Testis (tissue), 3 donors: ENCODE measurements around the gene AADAT. TPM values are rescaled to one million over a fixed set of nuclear protein-coding genes. Genes with fewer than 3 reads are reported as not detected.

Source experiments
- DNase-seq: peaks from one replicate; pipeline ENCODE4 v3.0.0-alpha.2; 2019
- H3K27ac ChIP-seq, 2 donors: fragments of 200-600 bp; sonication (generic); one replicate each; pipeline ENCODE4 v1.5.1; 2019
- H3K27me3 ChIP-seq: fragments of 200-600 bp; sonication (generic); one replicate; pipeline ENCODE4 v1.5.1; 2019
- H3K36me3 ChIP-seq: fragments of 200-600 bp; sonication (generic); one replicate; pipeline ENCODE4 v1.5.1; 2017; ENCODE audit warnings: low read depth; ENCODE audit errors: missing control alignments
- H3K4me1 ChIP-seq: fragments of 200-600 bp; sonication (generic); one replicate; pipeline ENCODE4 v1.5.1; 2019
- H3K4me3 ChIP-seq, 2 donors: fragments of 200-600 bp; sonication (generic); one replicate each; pipeline ENCODE4 v1.5.1; 2017 to 2019
- H3K9me3 ChIP-seq: fragments of 200-600 bp; sonication (generic); one replicate; pipeline ENCODE4 v1.5.1; 2017
- POLR2A ChIP-seq: fragments of 450-650 bp; IDR thresholded peaks from one replicate; pipeline ENCODE4 v1.6.1; 2017; ENCODE audit warnings: antibody characterized with exemption, mild to moderate bottlenecking, moderate library complexity
- WGBS, 2 donors: methylation state at CpG; one replicate each; pipeline ENCODE4 v1.1.5; 2018; 5-methylcytosine and 5-hydroxymethylcytosine counted together
- intact Hi-C: fragments of 100-400 bp; cut with DNase I; formaldehyde crosslinking; loops from one replicate; pipeline ENCODE4 v1.15.1; 2023; ENCODE audit warnings: low total_unique reads
- polyA plus RNA-seq: library from polyadenylated mRNA; stranded (reverse); fragments of 350-450 nt; fragmentation: Illumina TruSeq; extraction: RNeasy Lipid Tissue Mini Kit (QIAGEN cat#74804); gene quantifications from one replicate; pipeline ENCODE4 v1.2.3, GENCODE V29; 2014; ENCODE audit warnings: low read depth, low replicate concordance; ENCODE audit not compliant: insufficient read depth
- total RNA-seq, 2 donors: library from RNA; depleted of rRNA; stranded (reverse); fragments of >200 nt; gene quantifications; one replicate each; pipeline ENCODE4 v1.2.3, GENCODE V29; 2016
- TF ChIP-seq, protein P1 (sequence below), 3 experiments: fragments of 450-650 bp in 2 of 3; fragments of 200-600 bp in 1 of 3; sonication (generic) in 1 of 3; IDR thresholded peaks; one replicate each; pipeline ENCODE4 v1.5.1; 2016 to 2019; ENCODE audit warnings: antibody characterized with exemption in 3 of 3, mild to moderate bottlenecking in 2 of 3, moderate library complexity in 1 of 3

AADAT gene
- total and polyA plus RNA-seq, 3 donors from 2014 or later: 9.3 to 29.4 (median 10.7) TPM

DNA sequence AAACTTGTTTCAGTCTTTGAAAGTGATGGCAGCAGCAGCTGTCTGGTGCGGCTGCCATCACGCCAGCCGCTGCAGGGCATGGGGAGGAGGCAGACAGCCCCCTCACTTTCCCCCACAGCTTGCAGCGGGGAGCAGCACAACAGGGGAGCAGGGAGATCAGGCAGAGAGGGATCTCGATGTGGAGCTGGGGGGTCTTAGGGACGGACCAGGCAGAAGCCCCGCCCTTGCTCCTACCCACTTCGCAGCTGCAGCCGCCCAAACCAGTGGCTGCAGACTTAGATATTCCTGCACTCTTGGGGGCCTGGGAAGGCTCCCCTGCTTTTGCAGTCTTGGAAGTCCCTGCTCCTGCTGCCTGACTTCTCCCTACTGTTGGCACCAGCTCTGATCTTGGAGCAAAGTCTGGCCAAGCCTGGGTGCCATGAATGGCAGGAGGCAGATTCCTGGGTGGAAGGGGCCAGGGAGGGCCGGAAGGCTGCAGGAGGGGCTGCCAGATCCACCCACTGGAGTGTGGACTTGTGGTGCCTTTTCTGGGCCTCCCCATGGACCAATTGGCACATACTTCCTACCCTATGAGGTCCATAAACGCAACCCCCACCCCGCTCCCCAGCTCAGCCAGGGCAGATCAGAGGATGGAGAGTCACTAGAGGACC, 49.6 kb downstream of the AADAT start:
- intact Hi-C loops: no loop called here
- no peak for DNase-seq
- 74 to 78% methylated on average over 12 of the region's 12 CpGs for WGBS, 2 donors

GRCh38 chr4:170038769-170039168, 51.0 kb downstream of the AADAT start:
- H3K4me1 ChIP-seq: no peaks in the 10 kb centered on the region
- no peaks in the 10 kb centered on the region for H3K27me3 ChIP-seq
- intact Hi-C loops: no loop called here
- no peaks in the 10 kb centered on the region for H3K9me3 ChIP-seq
- WGBS, 2 donors: 51 to 61% methylated on average over 4 of the region's 4 CpGs
- no peak for DNase-seq
- no peak overlapping the region for H3K27ac ChIP-seq
- TF ChIP-seq, protein P1, sequence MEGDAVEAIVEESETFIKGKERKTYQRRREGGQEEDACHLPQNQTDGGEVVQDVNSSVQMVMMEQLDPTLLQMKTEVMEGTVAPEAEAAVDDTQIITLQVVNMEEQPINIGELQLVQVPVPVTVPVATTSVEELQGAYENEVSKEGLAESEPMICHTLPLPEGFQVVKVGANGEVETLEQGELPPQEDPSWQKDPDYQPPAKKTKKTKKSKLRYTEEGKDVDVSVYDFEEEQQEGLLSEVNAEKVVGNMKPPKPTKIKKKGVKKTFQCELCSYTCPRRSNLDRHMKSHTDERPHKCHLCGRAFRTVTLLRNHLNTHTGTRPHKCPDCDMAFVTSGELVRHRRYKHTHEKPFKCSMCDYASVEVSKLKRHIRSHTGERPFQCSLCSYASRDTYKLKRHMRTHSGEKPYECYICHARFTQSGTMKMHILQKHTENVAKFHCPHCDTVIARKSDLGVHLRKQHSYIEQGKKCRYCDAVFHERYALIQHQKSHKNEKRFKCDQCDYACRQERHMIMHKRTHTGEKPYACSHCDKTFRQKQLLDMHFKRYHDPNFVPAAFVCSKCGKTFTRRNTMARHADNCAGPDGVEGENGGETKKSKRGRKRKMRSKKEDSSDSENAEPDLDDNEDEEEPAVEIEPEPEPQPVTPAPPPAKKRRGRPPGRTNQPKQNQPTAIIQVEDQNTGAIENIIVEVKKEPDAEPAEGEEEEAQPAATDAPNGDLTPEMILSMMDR (IDR thresholded peaks at IDR 0.05): no peak
- no peak for TF ChIP-seq POLR2A
- H3K36me3 ChIP-seq: no peaks in the 10 kb centered on the region
- H3K4me3 ChIP-seq: no peak overlapping the region

More for the DNA sequence above, 49.6 kb downstream of the AADAT start:
- Histone ChIP-seq H3K36me3 (no peaks in the 10 kb centered on the region), H3K4me1 (no peaks in the 10 kb centered on the region), H3K27me3 (no peaks in the 10 kb centered on the region), H3K4me3 (no peak overlapping the region), H3K9me3 (no peaks in the 10 kb centered on the region), H3K27ac (no peak overlapping the region)
- TF ChIP-seq, protein P1 (IDR thresholded peaks at IDR 0.05): no peak
- no peak for TF ChIP-seq POLR2A

DNA sequence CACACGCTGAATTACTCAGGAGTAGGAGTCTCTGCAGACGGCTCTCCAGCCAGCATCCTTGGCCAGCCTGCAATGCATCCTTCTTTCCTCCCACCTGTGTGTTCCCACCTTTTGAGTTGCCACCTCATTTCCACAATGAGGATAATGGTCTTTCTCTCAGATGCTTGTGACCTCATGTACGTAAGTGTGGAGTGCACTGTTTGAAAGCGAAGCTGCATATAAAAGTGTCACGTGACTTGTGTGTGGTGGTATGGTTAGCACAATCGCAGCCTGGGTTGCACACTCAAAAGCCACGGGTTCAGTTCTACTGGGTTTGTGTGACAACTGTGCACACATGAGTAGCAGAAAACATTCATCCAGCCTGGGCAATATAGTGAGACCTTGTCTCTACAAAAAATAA, 51.5 kb downstream of the AADAT start:
- TF ChIP-seq, protein P1 (IDR thresholded peaks at IDR 0.05): no peak
- no peak for TF ChIP-seq POLR2A
- H3K36me3 ChIP-seq: no peaks in the 10 kb centered on the region
- no peak overlapping the region for H3K27ac ChIP-seq
- DNase-seq: no peak
- intact Hi-C loops: no loop called here
- H3K4me3 ChIP-seq: no peak overlapping the region
- no peaks in the 10 kb centered on the region for H3K27me3 ChIP-seq
- 87 to 88% methylated on average over 7 of the region's 7 CpGs for WGBS, 2 donors
- no peaks in the 10 kb centered on the region for H3K4me1 ChIP-seq
- no peaks in the 10 kb centered on the region for H3K9me3 ChIP-seq

DNA sequence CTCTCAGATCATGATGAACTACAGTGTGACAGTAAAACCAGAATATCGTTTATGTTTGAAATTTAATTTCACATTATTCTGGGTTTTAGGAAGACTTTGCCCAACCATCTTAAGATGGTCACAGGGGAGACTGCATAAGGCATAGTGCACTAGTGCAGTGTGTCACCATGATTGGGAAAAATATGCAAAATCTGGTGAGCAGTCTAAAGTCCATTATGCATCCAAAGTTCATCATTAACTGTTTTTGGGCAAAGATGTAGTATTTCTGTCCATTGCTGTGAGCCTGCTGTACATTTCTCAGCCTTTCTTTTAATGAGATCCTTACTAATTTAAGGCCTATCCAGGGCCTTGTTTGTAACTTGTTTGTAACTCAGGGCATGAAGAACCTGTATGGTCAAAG, 52.3 kb downstream of the AADAT start:
- Histone ChIP-seq H3K27me3 (no peaks in the 10 kb centered on the region), H3K27ac (no peak overlapping the region), H3K4me3 (no peak overlapping the region), H3K36me3 (no peaks in the 10 kb centered on the region), H3K9me3 (no peaks in the 10 kb centered on the region), H3K4me1 (no peaks in the 10 kb centered on the region)
- intact Hi-C loops: no loop called here
- TF ChIP-seq, protein P1 (IDR thresholded peaks at IDR 0.05): no peak
- TF ChIP-seq POLR2A: no peak
- WGBS, 2 donors: 86 to 96% methylated on average over 1 of the region's 1 CpG
- DNase-seq: no peak

DNA sequence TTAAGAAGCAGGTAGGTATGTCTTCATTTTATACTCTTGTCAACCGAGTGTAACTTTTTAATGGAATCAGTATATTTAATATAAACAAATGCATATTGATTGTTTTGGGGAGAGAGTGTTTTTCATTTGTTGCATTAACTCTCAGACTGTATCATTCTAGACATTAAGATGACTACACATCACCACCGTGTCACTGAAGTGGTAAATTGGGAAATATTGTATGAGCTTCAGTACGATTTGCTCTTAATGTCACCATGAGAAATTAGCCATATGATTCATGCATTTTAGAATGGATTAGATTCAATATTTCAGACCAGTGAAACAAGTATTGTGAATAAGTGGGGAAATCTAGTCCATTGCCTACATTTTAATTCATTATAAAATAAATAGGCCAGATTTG, 53.9 kb downstream of the AADAT start:
- H3K36me3 ChIP-seq: no peaks in the 10 kb centered on the region
- no peak overlapping the region for H3K4me3 ChIP-seq
- DNase-seq: no peak
- no peaks in the 10 kb centered on the region for H3K4me1 ChIP-seq
- TF ChIP-seq POLR2A: no peak
- TF ChIP-seq, protein P1 (IDR thresholded peaks at IDR 0.05): no peak
- H3K9me3 ChIP-seq: no peaks in the 10 kb centered on the region
- H3K27ac ChIP-seq: no peak overlapping the region
- no peaks in the 10 kb centered on the region for H3K27me3 ChIP-seq
- intact Hi-C loops: no loop called here
- 85 to 88% methylated on average over 3 of the region's 3 CpGs for WGBS, 2 donors
